A673 (cell line): ENCODE measurements around the gene PTTG1IP. TPM values are rescaled to one million over a fixed set of nuclear protein-coding genes. Genes with fewer than 3 reads are reported as not detected.

ENCODE experiments used
- Bru-seq: library from RNA; stranded (reverse); fragments of 400-500 nt; gene quantifications from one replicate; lab custom pipeline; 2021; lab: Mats Ljungman, UMichigan
- BruChase-seq, 2 experiments: library from RNA; stranded (reverse); fragments of 400-500 nt; gene quantifications; one replicate each; lab custom pipeline; 2021; lab: Mats Ljungman, UMichigan
- BruUV-seq: library from RNA; stranded (reverse); fragments of 400-500 nt; replicated peaks from 2 replicates; lab custom pipeline; 2021; lab: Mats Ljungman, UMichigan
- CTCF ChIA-PET: fragments of 300-600 bp; sonication (Branson Sonifier 250); formaldehyde crosslinking; loops from one replicate; lab custom pipeline; 2022; ENCODE audit warnings: antibody characterized with exemption; lab: Charles Lee
- POLR2A ChIA-PET: fragments of 300-600 bp; sonication (Branson Sonifier 250); formaldehyde crosslinking; loops from one replicate; lab custom pipeline; 2022; ENCODE audit warnings: antibody characterized with exemption; ENCODE audit not compliant: low non-redundant PET; lab: Charles Lee
- DNase-seq: peaks from one replicate; pipeline ENCODE4 v3.0.0-alpha.2; 2015; ENCODE audit warnings: low spot score
- H3K27ac ChIP-seq: fragments of 200-600 bp; sonication (generic); 2 replicates; pipeline ENCODE4 v1.5.1; 2016; ENCODE audit warnings: mixed run types, low read depth, mild to moderate bottlenecking, mixed read lengths, antibody characterized with exemption, low read length; ENCODE audit not compliant: poor library complexity, severe bottlenecking
- H3K27me3 ChIP-seq: fragments of 200-600 bp; sonication (generic); replicated peaks from 2 replicates; pipeline ENCODE4 v1.6.1; 2017; ENCODE audit warnings: mixed run types, low read depth, mild to moderate bottlenecking, mixed read lengths, antibody characterized with exemption, low read length; ENCODE audit not compliant: insufficient read depth, poor library complexity
- H3K36me3 ChIP-seq: fragments of 200-600 bp; sonication (generic); 2 replicates; pipeline ENCODE4 v1.6.1; 2016; ENCODE audit warnings: mixed run types, mild to moderate bottlenecking, mixed read lengths, antibody characterized with exemption, low read length; ENCODE audit not compliant: insufficient read depth, poor library complexity, severe bottlenecking
- H3K4me1 ChIP-seq: fragments of 200-600 bp; sonication (generic); 2 replicates; pipeline ENCODE4 v1.6.1; 2017; ENCODE audit warnings: mixed run types, mild to moderate bottlenecking, mixed read lengths, antibody characterized with exemption, low read length; ENCODE audit not compliant: insufficient read depth, poor library complexity, severe bottlenecking
- H3K4me3 ChIP-seq: fragments of 200-600 bp; sonication (generic); 2 replicates; pipeline ENCODE4 v1.5.1; 2016; ENCODE audit warnings: low read depth, mixed run types, mild to moderate bottlenecking, mixed read lengths, low read length; ENCODE audit not compliant: poor library complexity, severe bottlenecking
- H3K9me3 ChIP-seq: fragments of 200-600 bp; sonication (generic); 2 replicates; pipeline ENCODE4 v1.6.1; 2016; ENCODE audit warnings: mixed run types, low read depth, mild to moderate bottlenecking, mixed read lengths, antibody characterized with exemption, low read length; ENCODE audit not compliant: poor library complexity, severe bottlenecking
- EZH2 ChIP-seq: fragments of 200-600 bp; sonication (generic); IDR thresholded peaks from 2 replicates; pipeline ENCODE4 v1.6.1; 2017; ENCODE audit warnings: borderline replicate concordance, low read depth, mild to moderate bottlenecking, mixed read lengths, antibody characterized with exemption, low read length; ENCODE audit not compliant: poor library complexity, severe bottlenecking
- intact Hi-C: fragments of 100-400 bp; cut with micrococcal nuclease; formaldehyde crosslinking; loops from one replicate; pipeline ENCODE4 v1.10.0; 2022; ENCODE audit not compliant: unreplicated experiment
- long read RNA-seq: library from polyadenylated mRNA; stranded (forward); transcript quantifications from one replicate; pipeline ENCODE4 v2.0.0, GENCODE V29; 2022
- total RNA-seq: library from RNA; stranded (reverse); gene quantifications from 2 replicates; pipeline ENCODE4 v1.2.3, GENCODE V29; 2021
- TF ChIP-seq, protein P1 (sequence below): fragments of 300-800, 200-600 bp; sonication (generic); conservative IDR thresholded peaks from 2 replicates; pipeline ENCODE4 v1.5.1; 2017; ENCODE audit warnings: low read depth, mild to moderate bottlenecking, antibody characterized with exemption, low read length, moderate library complexity, mixed read lengths

PTTG1IP gene, protein sequence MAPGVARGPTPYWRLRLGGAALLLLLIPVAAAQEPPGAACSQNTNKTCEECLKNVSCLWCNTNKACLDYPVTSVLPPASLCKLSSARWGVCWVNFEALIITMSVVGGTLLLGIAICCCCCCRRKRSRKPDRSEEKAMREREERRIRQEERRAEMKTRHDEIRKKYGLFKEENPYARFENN
- total RNA-seq (216 and 217 TPM in 2 replicates), Bru-seq, nascent RNA (percentile 85 among the genes with signal in this experiment), BruChase-seq, experiment 1, labeled RNA remaining after a 2-hour chase (percentile 95 among the genes with signal in this experiment), BruChase-seq, experiment 2, labeled RNA remaining after a 6-hour chase (percentile 96 among the genes with signal in this experiment)
- long read RNA-seq, transcript PTTG1IP-201 (6 exons, 2,760 nt) = major isoform, 532 of 596 reads
- long read RNA-seq, transcript PTTG1IP-203 (4 exons, 2,413 nt) = minor isoform, 10 of 596 reads
- long read RNA-seq, partial matches to known transcripts = 15 of 596 reads
- long read RNA-seq, other reads (novel, unspliced or antisense) = 38 of 596 reads

DNA sequence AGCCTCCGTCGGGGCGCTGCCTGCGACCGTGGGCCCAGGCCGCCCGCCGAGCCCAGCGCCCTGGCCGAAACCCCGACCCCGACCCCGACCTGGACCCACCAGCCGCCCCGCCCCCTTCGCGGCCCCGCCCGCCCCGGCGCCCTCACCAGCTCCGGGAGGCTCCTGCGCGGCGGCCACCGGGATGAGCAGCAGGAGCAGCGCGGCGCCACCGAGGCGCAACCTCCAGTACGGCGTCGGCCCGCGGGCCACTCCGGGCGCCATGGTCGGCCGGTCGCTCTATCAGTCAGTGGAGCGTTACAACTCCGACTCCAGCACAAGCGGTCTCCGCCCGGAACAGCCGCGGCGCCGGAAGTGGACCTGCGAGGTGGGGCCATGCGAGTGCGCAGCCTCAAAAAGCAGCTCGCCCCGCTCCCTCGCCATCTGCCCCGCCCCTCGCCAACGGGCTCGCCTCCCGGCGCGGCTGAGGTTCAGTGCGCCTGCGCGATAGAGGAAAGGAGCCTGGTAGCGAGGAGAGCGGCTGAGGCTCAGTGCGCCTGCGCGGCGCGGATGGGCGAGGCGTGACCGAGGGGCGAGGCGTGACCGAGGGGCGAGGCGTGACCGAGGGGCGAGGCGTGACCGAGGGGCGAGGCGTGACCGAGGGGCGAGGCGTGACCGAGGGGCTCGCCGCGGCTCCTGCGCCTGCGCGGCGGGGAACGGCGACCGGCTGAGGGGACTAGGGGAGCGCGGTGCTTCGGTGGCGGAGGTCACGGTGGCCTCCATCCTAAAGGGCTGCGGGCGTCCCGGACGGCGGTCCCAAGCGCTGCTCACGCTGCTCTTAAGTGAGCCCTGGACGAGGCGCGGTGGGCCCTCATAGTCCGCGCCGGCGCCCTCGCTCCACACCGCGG lies at the start of gene PTTG1IP:
TSS of gene PTTG1IP (minus strand) at position 335 of the 884 bp plus-strand sequence. CDS start at position 261, 74 bp downstream.
- intact Hi-C loops = loop anchor here (2.0 to 5.0 kb wide), 2 partner anchors 57 to 71 kb away; partner anchors contain the start of gene UBE2G2
- TF ChIP-seq, protein P1, sequence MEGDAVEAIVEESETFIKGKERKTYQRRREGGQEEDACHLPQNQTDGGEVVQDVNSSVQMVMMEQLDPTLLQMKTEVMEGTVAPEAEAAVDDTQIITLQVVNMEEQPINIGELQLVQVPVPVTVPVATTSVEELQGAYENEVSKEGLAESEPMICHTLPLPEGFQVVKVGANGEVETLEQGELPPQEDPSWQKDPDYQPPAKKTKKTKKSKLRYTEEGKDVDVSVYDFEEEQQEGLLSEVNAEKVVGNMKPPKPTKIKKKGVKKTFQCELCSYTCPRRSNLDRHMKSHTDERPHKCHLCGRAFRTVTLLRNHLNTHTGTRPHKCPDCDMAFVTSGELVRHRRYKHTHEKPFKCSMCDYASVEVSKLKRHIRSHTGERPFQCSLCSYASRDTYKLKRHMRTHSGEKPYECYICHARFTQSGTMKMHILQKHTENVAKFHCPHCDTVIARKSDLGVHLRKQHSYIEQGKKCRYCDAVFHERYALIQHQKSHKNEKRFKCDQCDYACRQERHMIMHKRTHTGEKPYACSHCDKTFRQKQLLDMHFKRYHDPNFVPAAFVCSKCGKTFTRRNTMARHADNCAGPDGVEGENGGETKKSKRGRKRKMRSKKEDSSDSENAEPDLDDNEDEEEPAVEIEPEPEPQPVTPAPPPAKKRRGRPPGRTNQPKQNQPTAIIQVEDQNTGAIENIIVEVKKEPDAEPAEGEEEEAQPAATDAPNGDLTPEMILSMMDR = no peak
- no peak for TF ChIP-seq EZH2
- Histone ChIP-seq H3K27ac (peak within 1 kb of the TSS; percentile 88), H3K27me3 (no peaks in the 10 kb centered on the region), H3K9me3 (no peaks in the 10 kb centered on the region), H3K4me1 (peaks cover 40% of the 10 kb centered on the region), H3K36me3 (no peaks in the 10 kb centered on the region), H3K4me3 (peak within 1 kb of the TSS; percentile 94)
- CTCF ChIA-PET = interaction anchor here (0.6 to 1.5 kb wide), 2 partner anchors 363 to 1105 kb away, joined by 3 to 4 read pairs; no protein-coding TSS in a partner anchor
- peak; percentile 99 for DNase-seq
- no TSS peak for BruUV-seq
- POLR2A ChIA-PET = interaction anchor here (1.0 kb wide), 1 partner anchor 58 kb away, joined by 12 read pairs; no protein-coding TSS in a partner anchor

DNA sequence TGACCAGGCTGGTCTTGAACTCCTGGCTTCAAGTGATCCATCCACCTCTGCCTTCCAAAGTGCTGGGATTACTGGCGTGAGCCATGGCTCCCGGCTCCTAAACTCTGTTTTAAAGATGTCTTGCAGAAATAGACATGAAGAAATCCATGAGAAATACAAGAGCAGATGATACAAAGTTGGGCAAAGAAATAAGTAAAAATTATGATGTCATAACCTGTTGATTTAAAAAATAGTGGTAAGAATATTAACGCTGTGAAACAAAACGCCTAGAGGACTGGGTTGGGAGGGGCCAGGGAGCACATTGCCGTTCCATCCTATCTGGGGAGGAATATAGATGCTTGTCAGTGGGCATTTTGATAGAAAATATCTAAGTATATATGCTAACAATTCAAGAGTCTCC lies 48.4 kb upstream of the PTTG1IP start:
- no peaks in the 10 kb centered on the region for H3K36me3 ChIP-seq
- H3K4me3 ChIP-seq = no peak overlapping the region
- peak overlapping the region; percentile 100 for H3K27ac ChIP-seq
- TF ChIP-seq, protein P1 = no peak
- TF ChIP-seq EZH2 = no peak
- ChIA-PET CTCF (no interaction called here), POLR2A (no interaction called here)
- BruUV-seq = no TSS peak
- H3K4me1 ChIP-seq = peaks cover 67% of the 10 kb centered on the region
- no peaks in the 10 kb centered on the region for H3K27me3 ChIP-seq
- DNase-seq = no peak
- H3K9me3 ChIP-seq = no peaks in the 10 kb centered on the region
- intact Hi-C loops = no loop called here
